SK-N-SH (cell line): ENCODE results near the gene TMEM254. TPM values are rescaled to one million over a fixed set of nuclear protein-coding genes. Genes with fewer than 3 reads are reported as not detected.

Source experiments
- CTCF ChIA-PET: fragments of 300-600, 350-600 bp; formaldehyde crosslinking; extraction: SDS; loops from one replicate; lab custom pipeline; 2021; lab: Yijun Ruan, JAX
- POLR2A ChIA-PET: fragments of 350-600 bp; sonication (Branson Sonifier 250); formaldehyde crosslinking; extraction: SDS; loops from one replicate; lab custom pipeline; 2020; ENCODE audit warnings: antibody characterized with exemption, inconsistent platforms; lab: Yijun Ruan, JAX
- DNase-seq: peaks from one replicate; pipeline ENCODE4 v3.0.0; 2012
- H2AFZ ChIP-seq: fragments of 200-600 bp; sonication (generic); 2 replicates; pipeline ENCODE4 v1.8.1; 2016; ENCODE audit warnings: antibody characterized with exemption, mild to moderate bottlenecking, low read depth
- H3F3A ChIP-seq: fragments of 200-600 bp; sonication (generic); replicated peaks from 2 replicates; pipeline ENCODE3; 2016; ENCODE audit warnings: antibody characterized with exemption, mild to moderate bottlenecking; ENCODE audit not compliant: insufficient read depth
- H3K27ac ChIP-seq, 2 experiments: fragments of 200-500 bp in 1 of 2; fragments of 200-600 bp in 1 of 2; sonication (Bioruptor generic) in 1 of 2; sonication (generic), shearing (Covaris generic) in 1 of 2; 2 replicates each; pipeline versions ENCODE4 v1.5.1 to v1.6.1; 2014 to 2016; ENCODE audit warnings: low read depth in 2 of 2, inconsistent platforms in 1 of 2, low read length in 1 of 2, mild to moderate bottlenecking in 1 of 2, mixed read lengths in 1 of 2
- H3K27me3 ChIP-seq: fragments of 200-600 bp; sonication (generic), shearing (Covaris generic); 2 replicates; pipeline ENCODE4 v1.6.1; 2016; ENCODE audit warnings: mixed run types; ENCODE audit not compliant: insufficient read depth
- H3K36me3 ChIP-seq, 2 experiments: fragments of 200-500 bp in 1 of 2; fragments of 200-600 bp in 1 of 2; sonication (Bioruptor generic) in 1 of 2; sonication (generic) in 1 of 2; replicated peaks in 1 of 2; 2 replicates each; pipeline versions ENCODE3 to v1.5.1; 2014 to 2016; ENCODE audit warnings: low read length in 1 of 2, mild to moderate bottlenecking in 1 of 2; ENCODE audit not compliant: insufficient read depth in 2 of 2, control insufficient read depth in 1 of 2
- H3K4me1 ChIP-seq, 2 experiments: fragments of 200-500 bp in 1 of 2; fragments of 200-600 bp in 1 of 2; sonication (Bioruptor generic) in 1 of 2; sonication (generic), shearing (Covaris generic) in 1 of 2; 2 replicates each; pipeline versions ENCODE4 v1.5.1 to v1.6.1; 2014 to 2016; ENCODE audit warnings: low read depth in 1 of 2, low read length in 1 of 2, mixed run types in 1 of 2; ENCODE audit not compliant: insufficient read depth in 2 of 2, control insufficient read depth in 1 of 2
- H3K4me2 ChIP-seq: fragments of 200-600 bp; sonication (generic), shearing (Covaris generic); 2 replicates; pipeline ENCODE4 v1.6.1; 2017; ENCODE audit warnings: mixed run types
- H3K4me3 ChIP-seq, 2 experiments: fragments of 200-500 bp in 1 of 2; fragments of 200-600 bp in 1 of 2; sonication (Bioruptor generic) in 1 of 2; sonication (generic), shearing (Covaris generic) in 1 of 2; 2 replicates each; pipeline versions ENCODE4 v1.5.1 to v1.8.1; 2014 to 2016; ENCODE audit warnings: low read depth in 2 of 2, inconsistent platforms in 1 of 2, low read length in 1 of 2, mild to moderate bottlenecking in 1 of 2, mixed read lengths in 1 of 2, moderate library complexity in 1 of 2
- H3K79me2 ChIP-seq: fragments of 200-600 bp; sonication (generic); 2 replicates; pipeline ENCODE4 v1.8.1; 2017; ENCODE audit warnings: mild to moderate bottlenecking; ENCODE audit not compliant: insufficient read depth
- H3K9ac ChIP-seq: fragments of 200-600 bp; sonication (generic); 2 replicates; pipeline ENCODE4 v1.6.1; 2017; ENCODE audit warnings: mixed run types
- H3K9me2 ChIP-seq: fragments of 200-600 bp; sonication (generic); 2 replicates; pipeline ENCODE4 v1.6.1; 2017; ENCODE audit warnings: mixed run types
- H3K9me3 ChIP-seq: fragments of 200-600 bp; sonication (generic); 2 replicates; pipeline ENCODE4 v1.6.1; 2017; ENCODE audit warnings: mixed run types, mild to moderate bottlenecking, moderate library complexity
- H4K20me1 ChIP-seq: fragments of 200-600 bp; sonication (generic); 2 replicates; pipeline ENCODE4 v1.6.1; 2017; ENCODE audit warnings: mild to moderate bottlenecking, mixed run types; ENCODE audit not compliant: insufficient read depth
- CHD2 ChIP-seq: fragments of 150-350 bp; IDR thresholded peaks from 2 replicates; pipeline ENCODE4 v1.6.1; 2018; ENCODE audit warnings: low read length; ENCODE audit not compliant: partially characterized antibody
- ELF1 ChIP-seq: IDR thresholded peaks from 2 replicates; pipeline ENCODE4 v1.4.0; 2012
- EP300 ChIP-seq, 2 experiments: IDR thresholded peaks; 2 replicates each; pipeline versions ENCODE4 v1.4.0 to v1.6.1; 2012; ENCODE audit warnings: borderline replicate concordance in 1 of 2, low read depth in 1 of 2, low read length in 1 of 2
- EZH2phosphoT487 ChIP-seq: fragments of 200-600 bp; sonication (generic); IDR thresholded peaks from 2 replicates; pipeline ENCODE4 v1.6.1; 2017; ENCODE audit warnings: low read depth, mixed run types, mild to moderate bottlenecking, antibody characterized with exemption, moderate library complexity, borderline replicate concordance
- FOSL2 ChIP-seq: IDR thresholded peaks from 2 replicates; pipeline ENCODE4 v1.4.0; 2012; ENCODE audit warnings: low read depth, mild to moderate bottlenecking, moderate library complexity, borderline replicate concordance
- FOXM1 ChIP-seq: IDR thresholded peaks from 2 replicates; pipeline ENCODE4 v1.4.0; 2012; ENCODE audit warnings: low read depth, mild to moderate bottlenecking
- GABPA ChIP-seq: IDR thresholded peaks from 2 replicates; pipeline ENCODE4 v1.4.0; 2012; ENCODE audit warnings: low read depth, mild to moderate bottlenecking
- GATA2 ChIP-seq: sonication (generic); formaldehyde crosslinking; IDR thresholded peaks from 2 replicates; pipeline ENCODE4 v1.5.0; 2020; ENCODE audit warnings: mild to moderate bottlenecking, missing genetic modification reagents
- IRF3 ChIP-seq: fragments of 150-350 bp; IDR thresholded peaks from 2 replicates; pipeline ENCODE4 v1.6.1; 2016; ENCODE audit warnings: mild to moderate bottlenecking, low read depth, low read length
- MEF2A ChIP-seq: IDR thresholded peaks from 2 replicates; pipeline ENCODE4 v1.4.0; 2012; ENCODE audit warnings: low read depth, borderline replicate concordance
- MXI1 ChIP-seq: IDR thresholded peaks from 2 replicates; pipeline ENCODE4 v1.6.1; 2012; ENCODE audit warnings: mild to moderate bottlenecking, low read depth, low read length, improper control_type of control experiment
- RAD21 ChIP-seq: IDR thresholded peaks from 2 replicates; pipeline ENCODE4 v1.6.1; 2012; ENCODE audit warnings: mild to moderate bottlenecking, low read length
- RCOR1 ChIP-seq: fragments of 150-350 bp; IDR thresholded peaks from 2 replicates; pipeline ENCODE4 v1.6.1; 2017; ENCODE audit warnings: antibody characterized with exemption, low read length
- REST ChIP-seq: IDR thresholded peaks from 2 replicates; pipeline ENCODE4 v1.6.1; 2012; ENCODE audit warnings: mild to moderate bottlenecking, low read depth, low read length, moderate library complexity
- RFX5 ChIP-seq: IDR thresholded peaks from 2 replicates; pipeline ENCODE4 v1.6.1; 2012; ENCODE audit warnings: mild to moderate bottlenecking, improper control_type of control experiment, low read length
- SIN3A ChIP-seq: IDR thresholded peaks from 2 replicates; pipeline ENCODE4 v1.6.1; 2012; ENCODE audit warnings: low read depth, mild to moderate bottlenecking, low read length, moderate library complexity, borderline replicate concordance
- TAF1 ChIP-seq: IDR thresholded peaks from 2 replicates; pipeline ENCODE4 v1.6.1; 2012; ENCODE audit warnings: low read depth, mild to moderate bottlenecking, low read length, moderate library complexity, borderline replicate concordance
- TCF12 ChIP-seq: IDR thresholded peaks from 2 replicates; pipeline ENCODE4 v1.4.0; 2012
- TEAD4 ChIP-seq: IDR thresholded peaks from 2 replicates; pipeline ENCODE4 v1.4.0; 2012; ENCODE audit warnings: mild to moderate bottlenecking, borderline replicate concordance; ENCODE audit not compliant: insufficient read depth
- YY1 ChIP-seq: IDR thresholded peaks from 2 replicates; pipeline ENCODE4 v1.4.0; 2012; ENCODE audit warnings: low read depth, mild to moderate bottlenecking
- WGBS: methylation state at CpG from one replicate; pipeline ENCODE4 v1.1.6; 2017; ENCODE audit warnings: low lambda C conversion rate; 5-methylcytosine and 5-hydroxymethylcytosine counted together
- polyA plus RNA-seq, 3 experiments: library from polyadenylated mRNA; depleted of rRNA; stranded (reverse); fragments of >200 nt; gene quantifications; 2 replicates each; pipeline ENCODE4 v1.2.3, GENCODE V29; 2012

Gene TMEM254
- polyA plus RNA-seq, 1 of the 3 experiments (the other 2 are of a cell fraction), result 20.5 TPM

- H3K79me2 ChIP-seq, result no peaks in the 10 kb centered on the region
- TF ChIP-seq GABPA (no peak), RCOR1 (no peak), FOSL2 (no peak), ELF1 (no peak), GATA2 (CRISPR knock-in tag) (no peak), RFX5 (no peak), TAF1 (no peak), REST (no peak)
- TF ChIP-seq, all 33 proteins: peak for 0
- ChIA-PET POLR2A (no interaction called here), CTCF (no interaction called here)
- Histone ChIP-seq H2AFZ (no peak overlapping the region), H3K9me3 (no peaks in the 10 kb centered on the region), H3K27ac (no peak overlapping the region), H3K27me3 (no peaks in the 10 kb centered on the region), H3K4me1 (no peaks in the 10 kb centered on the region; a peak in 1 of 4 replicates), H3K4me3 (no peak overlapping the region), H3F3A (no peaks in the 10 kb centered on the region), H4K20me1 (no peaks in the 10 kb centered on the region), H3K36me3 (no peaks in the 10 kb centered on the region), H3K9me2 (no peaks in the 10 kb centered on the region), H3K4me2 (no peak overlapping the region), H3K9ac (no peak overlapping the region)
- no peak for DNase-seq
- 85% methylated on average over 1 of the region's 1 CpG for WGBS
Measured at GRCh38 chr10:80110986-80111385, 32.5 kb downstream of the TMEM254 start.

- no peaks in the 10 kb centered on the region for H3K9me3 ChIP-seq
- ChIA-PET CTCF (interaction anchor here (0.6 to 2.0 kb wide), 4 partner anchors 13 to 556 kb away, joined by 3 to 6 read pairs (median 4); no protein-coding TSS in a partner anchor), POLR2A (no interaction called here)
- no peaks in the 10 kb centered on the region for H3K4me1 ChIP-seq
- H2AFZ ChIP-seq, result no peak overlapping the region
- no peaks in the 10 kb centered on the region for H3K9me2 ChIP-seq
- DNase-seq, result no peak
- no peak overlapping the region for H3K4me2 ChIP-seq
- H3K4me3 ChIP-seq, result no peak overlapping the region
- H3F3A ChIP-seq, result no peaks in the 10 kb centered on the region
- H4K20me1 ChIP-seq, result no peaks in the 10 kb centered on the region
- H3K9ac ChIP-seq, result no peak overlapping the region
- H3K79me2 ChIP-seq, result no peaks in the 10 kb centered on the region
- no peak overlapping the region for H3K27ac ChIP-seq
- no peaks in the 10 kb centered on the region for H3K36me3 ChIP-seq
- WGBS, result 52% methylated on average over 3 of the region's 4 CpGs
- no peaks in the 10 kb centered on the region for H3K27me3 ChIP-seq
- TF ChIP-seq YY1, result no peak
- TF ChIP-seq ELF1, result no peak
- TF ChIP-seq TAF1, result no peak
- TF ChIP-seq GABPA, result no peak
- TF ChIP-seq TEAD4, result no peak
- no peak for TF ChIP-seq RAD21
- TF ChIP-seq CHD2, result no peak
- TF ChIP-seq SIN3A, result no peak
- no peak for TF ChIP-seq EZH2phosphoT487
- no peak for TF ChIP-seq EP300 (IDR thresholded peaks at IDR 0.05; ENCODE audit: borderline replicate concordance in 1 of 2, low read depth in 1 of 2, low read length in 1 of 2)
- no peak for TF ChIP-seq MEF2A
- no peak for TF ChIP-seq FOSL2
- TF ChIP-seq RFX5, result no peak
- TF ChIP-seq REST, result no peak
- TF ChIP-seq TCF12, result no peak
- no peak for TF ChIP-seq MXI1
- TF ChIP-seq FOXM1, result no peak
- no peak for TF ChIP-seq IRF3
Measured at GRCh38 chr10:80118669-80119068, 40.2 kb downstream of the TMEM254 start.
